CD4-positive, alpha-beta T cell treated with Interleukin-4 for 4 hours (primary cell): Measurements from ENCODE around the gene CLDN7.

Experiments
- DNase-seq: peaks from one replicate; pipeline ENCODE4 v3.0.0-alpha.2; 2020

CLDN7 gene

GRCh38 chr17:7218166-7218565 lies 44.1 kb downstream of the CLDN7 start:
- no peak for DNase-seq

- no peak for DNase-seq
Observed at GRCh38 chr17:7217113-7217987, 44.9 kb downstream of the CLDN7 start.

DNA sequence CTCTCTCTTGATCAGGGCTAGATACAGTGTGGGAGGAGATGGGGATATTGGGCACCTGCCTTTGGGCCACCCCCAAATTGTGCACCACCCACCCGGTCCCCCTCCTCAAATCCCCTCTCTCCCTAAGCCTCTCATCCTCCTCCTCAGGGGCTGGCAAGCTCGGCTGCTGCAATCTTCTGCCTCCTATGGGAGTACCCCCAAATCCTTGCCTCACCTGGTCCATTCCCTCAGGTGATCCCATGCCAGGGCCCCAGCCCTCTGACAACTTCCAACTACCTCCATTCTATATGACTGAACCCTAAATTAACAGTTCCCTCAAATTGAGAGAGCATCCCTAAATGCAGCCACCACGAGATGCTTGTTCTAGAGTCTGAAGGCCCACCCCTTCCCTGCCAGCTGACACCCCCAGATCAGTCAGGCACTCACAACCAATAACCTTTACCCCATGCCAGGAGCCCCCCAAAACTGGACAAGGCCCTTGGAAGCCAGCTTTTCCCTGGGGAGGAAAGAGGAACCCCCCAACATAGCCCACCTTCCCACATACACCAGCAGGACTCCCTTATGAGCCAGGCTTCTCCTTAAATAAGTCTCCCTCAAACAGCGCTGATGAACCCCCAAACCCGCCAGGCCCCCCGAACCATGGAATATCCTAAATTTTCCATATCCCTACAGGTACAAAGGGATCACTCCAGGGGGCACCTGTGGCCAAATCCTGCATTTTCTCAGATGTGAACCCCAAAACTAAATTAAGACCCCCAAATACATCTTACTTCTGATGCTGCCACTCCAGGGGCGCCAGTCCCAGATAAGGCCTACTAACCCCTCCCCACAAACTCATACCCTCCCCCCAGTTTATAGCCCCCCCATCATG lies 45.8 kb downstream of the CLDN7 start:
- no peak for DNase-seq

DNA sequence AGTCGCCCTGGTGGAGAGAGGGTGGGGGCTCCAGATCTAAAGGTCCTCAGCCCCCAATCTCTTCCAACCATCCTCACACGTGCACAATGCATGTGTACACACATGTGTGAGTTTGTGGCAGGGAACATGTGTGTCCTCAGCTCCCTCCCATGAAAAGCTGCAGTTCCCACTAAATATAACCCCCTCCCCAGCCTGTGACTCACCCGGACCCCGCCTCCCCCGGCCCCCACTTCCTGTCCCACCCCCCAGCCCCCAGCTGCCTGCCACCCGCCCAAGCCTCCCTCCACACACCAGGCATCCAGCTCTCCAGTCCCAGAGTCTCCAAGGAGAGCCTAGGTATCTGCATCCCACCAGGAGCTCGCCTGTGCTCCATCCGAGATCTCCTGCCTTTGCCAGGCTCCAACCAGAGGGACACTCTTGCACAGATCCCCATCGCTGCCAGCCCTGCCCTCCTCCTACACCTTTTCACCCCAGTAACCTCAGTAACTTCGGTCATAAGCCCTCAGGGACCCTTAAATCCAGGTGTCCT lies 46.6 kb downstream of the CLDN7 start:
- peak; percentile 32 for DNase-seq

DNA sequence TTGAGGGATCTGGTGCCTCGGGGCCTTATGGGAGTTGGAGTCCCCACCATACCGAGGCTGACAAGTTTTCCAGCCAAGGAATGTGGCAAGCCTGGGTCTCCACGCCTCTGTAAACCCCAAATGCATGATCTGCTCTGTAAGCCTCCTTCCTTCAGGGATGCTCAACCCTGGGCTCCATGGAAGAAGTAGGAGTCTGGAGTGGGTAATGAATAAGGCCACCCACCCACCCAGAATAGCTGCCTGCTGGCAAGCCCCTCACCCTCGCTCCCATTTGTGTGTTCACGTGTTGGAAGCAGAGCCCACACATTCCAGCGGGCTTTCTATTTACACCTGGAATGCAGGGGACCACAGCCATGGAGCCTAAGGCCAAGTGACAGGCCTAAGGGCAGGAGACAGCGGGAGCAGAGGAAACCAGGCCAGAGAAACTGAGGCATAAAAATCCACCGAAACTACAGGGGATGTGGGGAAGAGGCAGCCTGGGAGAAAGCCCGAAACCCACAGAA lies 47.1 kb downstream of the CLDN7 start:
- no peak for DNase-seq

- peak; percentile 100 for DNase-seq
Observed at GRCh38 chr17:7214300-7215135, 47.8 kb downstream of the CLDN7 start.

DNA sequence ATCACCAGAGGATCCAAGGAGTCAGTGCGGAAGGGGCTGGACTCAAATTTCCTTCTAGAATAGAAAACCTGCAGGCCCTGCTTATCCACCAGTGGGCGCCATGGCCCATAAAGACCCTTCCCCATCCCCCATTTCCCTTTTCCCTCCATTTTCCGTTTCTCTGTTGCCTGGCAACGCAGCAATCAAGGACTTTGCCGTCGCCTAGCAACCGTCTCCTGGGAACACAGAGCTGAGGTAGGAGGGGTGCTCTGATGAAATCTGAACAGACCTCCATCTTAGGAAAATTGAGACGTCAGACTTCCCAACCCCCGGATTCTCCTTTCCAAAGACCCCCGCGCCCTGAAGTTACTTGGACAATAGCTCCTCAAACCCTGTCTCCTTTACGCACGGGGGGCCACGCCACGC lies 48.4 kb downstream of the CLDN7 start:
- DNase-seq, result peak; percentile 91

- no peak for DNase-seq
Observed at GRCh38 chr17:7211491-7212273, 50.6 kb downstream of the CLDN7 start.
